Measurements from ENCODE around the gene FTO. TPM values are rescaled to one million over a fixed set of nuclear protein-coding genes. Genes with fewer than 3 reads are reported as not detected.

Gene FTO
- total RNA-seq, 4 donors from 2014 or later, result 125 to 182 (median 164) TPM

GRCh38 chr16:53713403-53714204 is 9.6 kb downstream of the FTO start:
- TF ChIP-seq POLR2A (IDR thresholded peaks at IDR 0.05) (no peak), CTCF (IDR thresholded peaks at IDR 0.05) (no peak)
- no peaks in the 10 kb centered on the region for H3K36me3 ChIP-seq
- intact Hi-C loops (cut with DNase I), result no loop called here
- peaks cover 6 to 18% of the 10 kb centered on the region in 2 donors for H3K4me1 ChIP-seq
- H3K27me3 ChIP-seq, result no peaks in the 10 kb centered on the region
- 63 to 67% methylated on average over 3 of the region's 3 CpGs for WGBS, 2 donors
- no peak for DNase-seq
- H3K9me3 ChIP-seq, result no peaks in the 10 kb centered on the region
- peak overlapping the region in 2 of 3 donors; percentile 1 to 34 for H3K27ac ChIP-seq
- H3K4me3 ChIP-seq (replicated peaks in 1 of 3), result no peak overlapping the region

- H3K4me3 ChIP-seq (replicated peaks in 1 of 3), result no peak overlapping the region
Measured at GRCh38 chr16:53714205-53715022, 10.5 kb downstream of the FTO start.

GRCh38 chr16:53715023-53715384 is 11.0 kb downstream of the FTO start:
- no peak for DNase-seq
- intact Hi-C loops (cut with DNase I), result no loop called here
- 92 to 93% methylated on average over 2 of the region's 2 CpGs for WGBS, 2 donors
- Histone ChIP-seq H3K27ac (no peak overlapping the region), H3K4me3 (replicated peaks in 1 of 3) (no peak overlapping the region), H3K4me1 (peaks cover 6 to 18% of the 10 kb centered on the region in 2 donors), H3K9me3 (no peaks in the 10 kb centered on the region), H3K36me3 (no peaks in the 10 kb centered on the region), H3K27me3 (no peaks in the 10 kb centered on the region)
- no peak for TF ChIP-seq POLR2A (IDR thresholded peaks at IDR 0.05)
- no peak for TF ChIP-seq CTCF (IDR thresholded peaks at IDR 0.05)

More at GRCh38 chr16:53714205-53715022, 10.5 kb downstream of the FTO start:
- Histone ChIP-seq H3K9me3 (no peaks in the 10 kb centered on the region), H3K27ac (peak overlapping the region in 1 of 3 donors; percentile 34), H3K36me3 (no peaks in the 10 kb centered on the region), H3K4me1 (peaks cover 6 to 18% of the 10 kb centered on the region in 2 donors), H3K27me3 (no peaks in the 10 kb centered on the region)
- no peak for TF ChIP-seq POLR2A (IDR thresholded peaks at IDR 0.05)
- TF ChIP-seq CTCF (IDR thresholded peaks at IDR 0.05), result no peak
- intact Hi-C loops (cut with DNase I), result no loop called here
- WGBS, 2 donors, result 77 to 88% methylated on average over 7 of the region's 7 CpGs
- DNase-seq, result no peak

- H3K4me1 ChIP-seq, result peaks cover 6 to 18% of the 10 kb centered on the region in 2 donors
- no peak for DNase-seq
- intact Hi-C loops (cut with DNase I), result no loop called here
- H3K27me3 ChIP-seq, result no peaks in the 10 kb centered on the region
- no peak overlapping the region for H3K27ac ChIP-seq
- no peaks in the 10 kb centered on the region for H3K9me3 ChIP-seq
- TF ChIP-seq POLR2A (IDR thresholded peaks at IDR 0.05), result no peak
- no peak for TF ChIP-seq CTCF (IDR thresholded peaks at IDR 0.05)
- H3K4me3 ChIP-seq (replicated peaks in 1 of 3), result no peak overlapping the region
- WGBS, 2 donors, result 93% methylated on average over 3 of the region's 3 CpGs
- H3K36me3 ChIP-seq, result no peaks in the 10 kb centered on the region
Measured at GRCh38 chr16:53717577-53717976, 13.6 kb downstream of the FTO start.

GRCh38 chr16:53721017-53721416 is 17.1 kb downstream of the FTO start:
- DNase-seq, result no peak
- H3K36me3 ChIP-seq, result no peaks in the 10 kb centered on the region
- TF ChIP-seq CTCF (IDR thresholded peaks at IDR 0.05), result no peak
- no peak for TF ChIP-seq POLR2A (IDR thresholded peaks at IDR 0.05)
- intact Hi-C loops (cut with DNase I), result no loop called here
- 81 to 90% methylated on average over 5 of the region's 5 CpGs for WGBS, 2 donors
- H3K27me3 ChIP-seq, result no peaks in the 10 kb centered on the region
- no peaks in the 10 kb centered on the region for H3K9me3 ChIP-seq
- peaks cover 4 to 6% of the 10 kb centered on the region in 2 donors for H3K4me1 ChIP-seq
- no peak overlapping the region for H3K4me3 ChIP-seq (replicated peaks in 1 of 3)
- no peak overlapping the region for H3K27ac ChIP-seq

Data from thyroid gland (tissue), 4 donors.